Astrocyte (in vitro differentiated cells and primary cell): ENCODE results near the gene MSRB3. TPM values are rescaled to one million over a fixed set of nuclear protein-coding genes. Genes with fewer than 3 reads are reported as not detected.

Experiments
- DNase-seq: peaks from one replicate; pipeline ENCODE4 v3.0.0-alpha.2; 2010; ENCODE audit warnings: low read depth
- FAIRE-seq: peaks from 2 replicates; lab custom pipeline; 2011; peaks lifted over from hg19 to GRCh38; lab: Jason Lieb, UNC
- H2AFZ ChIP-seq: 2 replicates; pipeline ENCODE4 v1.6.0; 2012; ENCODE audit warnings: low read depth, low read length, inconsistent platforms
- H3K27ac ChIP-seq: 2 replicates; pipeline ENCODE4 v1.5.1; 2011; ENCODE audit warnings: low read depth, low read length, inconsistent platforms
- H3K27me3 ChIP-seq: 2 replicates; pipeline ENCODE4 v1.6.0; 2011; ENCODE audit warnings: low read length, inconsistent platforms; ENCODE audit not compliant: insufficient read depth
- H3K36me3 ChIP-seq: 2 replicates; pipeline ENCODE4 v1.5.1; 2011; ENCODE audit warnings: low read length, inconsistent platforms; ENCODE audit not compliant: insufficient read depth
- H3K4me1 ChIP-seq: 2 replicates; pipeline ENCODE4 v1.5.1; 2011; ENCODE audit warnings: low read length, inconsistent platforms; ENCODE audit not compliant: insufficient read depth
- H3K4me2 ChIP-seq: 2 replicates; pipeline ENCODE4 v1.6.0; 2012; ENCODE audit warnings: low read length, inconsistent platforms
- H3K4me3 ChIP-seq: 2 replicates; pipeline ENCODE4 v1.5.1; 2011; ENCODE audit warnings: low read depth, mild to moderate bottlenecking, low read length, inconsistent platforms; ENCODE audit not compliant: insufficient read depth
- H3K79me2 ChIP-seq: 2 replicates; pipeline ENCODE4 v1.6.0; 2012; ENCODE audit warnings: mild to moderate bottlenecking, low read length, inconsistent platforms; ENCODE audit not compliant: insufficient read depth
- H3K9ac ChIP-seq: 2 replicates; pipeline ENCODE4 v1.6.0; 2012; ENCODE audit warnings: mild to moderate bottlenecking, low read length, inconsistent platforms
- H3K9me3 ChIP-seq: 2 replicates; pipeline ENCODE4 v1.5.1; 2012; ENCODE audit warnings: low read depth, mild to moderate bottlenecking, low read length, inconsistent platforms; ENCODE audit not compliant: insufficient read depth
- H4K20me1 ChIP-seq: 2 replicates; pipeline ENCODE4 v1.6.0; 2012; ENCODE audit warnings: low read length, inconsistent platforms; ENCODE audit not compliant: insufficient read depth
- H3K27ac Mint-ChIP-seq: one replicate; pipeline ENCODE4 v1.8.0; 2021; ENCODE audit warnings: mild to moderate bottlenecking, mixed read lengths; ENCODE audit not compliant: unreplicated experiment
- H3K27me3 Mint-ChIP-seq: one replicate; pipeline ENCODE4 v1.8.0; 2021; ENCODE audit warnings: low read depth, mixed read lengths; ENCODE audit not compliant: unreplicated experiment
- H3K36me3 Mint-ChIP-seq: one replicate; pipeline ENCODE4 v1.8.0; 2021; ENCODE audit warnings: low read depth, mixed read lengths; ENCODE audit not compliant: unreplicated experiment
- H3K4me1 Mint-ChIP-seq: one replicate; pipeline ENCODE4 v1.8.0; 2021; ENCODE audit warnings: low read depth, mixed read lengths; ENCODE audit not compliant: unreplicated experiment
- H3K4me3 Mint-ChIP-seq: one replicate; pipeline ENCODE4 v1.8.0; 2021; ENCODE audit warnings: mild to moderate bottlenecking, moderate library complexity, mixed read lengths; ENCODE audit not compliant: unreplicated experiment
- H3K9me3 Mint-ChIP-seq: one replicate; pipeline ENCODE4 v1.8.0; 2021; ENCODE audit warnings: mild to moderate bottlenecking, mixed read lengths; ENCODE audit not compliant: unreplicated experiment
- EZH2 ChIP-seq: IDR thresholded peaks from 2 replicates; pipeline ENCODE4 v1.6.1; 2012; ENCODE audit warnings: mild to moderate bottlenecking, low read length, inconsistent platforms; ENCODE audit not compliant: insufficient read depth
- total RNA-seq: library from RNA; stranded (reverse); gene quantifications from 2 replicates; pipeline ENCODE4 v1.2.1, GENCODE V29; 2021
- TF ChIP-seq, protein P1 (sequence below): IDR thresholded peaks from 2 replicates; pipeline ENCODE4 v1.5.1; 2011; ENCODE audit warnings: low read depth, mild to moderate bottlenecking, inconsistent platforms, low read length, moderate library complexity; ENCODE audit not compliant: insufficient read depth

The MSRB3 gene
- total RNA-seq, 1 donor from 2014 or later, result 73.0 TPM

- Histone ChIP-seq H3K36me3 (no peaks in the 10 kb centered on the region), H4K20me1 (no peaks in the 10 kb centered on the region), H3K27ac (no peak overlapping the region), H3K9ac (no peak overlapping the region), H3K79me2 (no peaks in the 10 kb centered on the region), H3K9me3 (no peaks in the 10 kb centered on the region), H2AFZ (no peak overlapping the region), H3K4me2 (no peak overlapping the region), H3K4me3 (no peak overlapping the region), H3K4me1 (peaks cover 27% of the 10 kb centered on the region), H3K27me3 (no peaks in the 10 kb centered on the region)
- Mint-ChIP-seq H3K4me3 (no peak overlapping the region), H3K4me1 (peaks cover 47% of the 10 kb centered on the region), H3K9me3 (no peaks in the 10 kb centered on the region), H3K36me3 (no peaks in the 10 kb centered on the region), H3K27me3 (no peaks in the 10 kb centered on the region), H3K27ac (peak overlapping the region; percentile 86)
- FAIRE-seq (no peak), DNase-seq (no peak)
- TF ChIP-seq, protein P1, sequence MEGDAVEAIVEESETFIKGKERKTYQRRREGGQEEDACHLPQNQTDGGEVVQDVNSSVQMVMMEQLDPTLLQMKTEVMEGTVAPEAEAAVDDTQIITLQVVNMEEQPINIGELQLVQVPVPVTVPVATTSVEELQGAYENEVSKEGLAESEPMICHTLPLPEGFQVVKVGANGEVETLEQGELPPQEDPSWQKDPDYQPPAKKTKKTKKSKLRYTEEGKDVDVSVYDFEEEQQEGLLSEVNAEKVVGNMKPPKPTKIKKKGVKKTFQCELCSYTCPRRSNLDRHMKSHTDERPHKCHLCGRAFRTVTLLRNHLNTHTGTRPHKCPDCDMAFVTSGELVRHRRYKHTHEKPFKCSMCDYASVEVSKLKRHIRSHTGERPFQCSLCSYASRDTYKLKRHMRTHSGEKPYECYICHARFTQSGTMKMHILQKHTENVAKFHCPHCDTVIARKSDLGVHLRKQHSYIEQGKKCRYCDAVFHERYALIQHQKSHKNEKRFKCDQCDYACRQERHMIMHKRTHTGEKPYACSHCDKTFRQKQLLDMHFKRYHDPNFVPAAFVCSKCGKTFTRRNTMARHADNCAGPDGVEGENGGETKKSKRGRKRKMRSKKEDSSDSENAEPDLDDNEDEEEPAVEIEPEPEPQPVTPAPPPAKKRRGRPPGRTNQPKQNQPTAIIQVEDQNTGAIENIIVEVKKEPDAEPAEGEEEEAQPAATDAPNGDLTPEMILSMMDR, result no peak
- TF ChIP-seq EZH2, result no peak
Observed at GRCh38 chr12:65493913-65494245, 215.4 kb downstream of the MSRB3 start.

DNA sequence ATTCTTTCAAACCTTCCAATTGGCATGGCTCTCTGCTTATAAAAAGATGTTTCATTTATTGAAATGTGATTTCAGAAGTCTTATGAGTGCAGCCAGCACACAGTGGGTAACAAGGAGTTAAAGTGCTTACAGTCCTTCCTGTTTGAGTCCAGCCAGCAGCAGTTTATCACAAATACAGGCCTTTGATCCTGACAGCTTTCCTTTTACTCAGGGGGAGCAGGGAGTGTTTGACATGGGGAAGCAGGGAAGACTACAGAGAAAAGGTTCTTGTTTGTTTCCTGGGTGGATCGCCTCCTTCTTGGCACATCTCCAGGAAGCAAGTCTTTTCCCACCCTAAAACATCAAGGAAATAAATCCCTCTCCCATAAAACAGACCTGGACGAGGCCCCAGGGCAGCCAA is 216.1 kb downstream of the MSRB3 start:
- H3K4me1 Mint-ChIP-seq, result peaks cover 47% of the 10 kb centered on the region
- H3K4me3 ChIP-seq, result no peak overlapping the region
- FAIRE-seq (no peak), DNase-seq (no peak)
- no peaks in the 10 kb centered on the region for H3K79me2 ChIP-seq
- peak overlapping the region; percentile 1 for H3K9ac ChIP-seq
- H3K4me3 Mint-ChIP-seq, result no peak overlapping the region
- peak overlapping the region; percentile 86 for H3K27ac Mint-ChIP-seq
- no peaks in the 10 kb centered on the region for H3K9me3 ChIP-seq
- H3K9me3 Mint-ChIP-seq, result no peaks in the 10 kb centered on the region
- H2AFZ ChIP-seq, result no peak overlapping the region
- no peaks in the 10 kb centered on the region for H3K27me3 ChIP-seq
- peak overlapping the region; percentile 36 for H3K4me2 ChIP-seq
- no peaks in the 10 kb centered on the region for H3K27me3 Mint-ChIP-seq
- peaks cover 27% of the 10 kb centered on the region for H3K4me1 ChIP-seq
- no peaks in the 10 kb centered on the region for H4K20me1 ChIP-seq
- TF ChIP-seq, protein P1, result no peak
- no peak for TF ChIP-seq EZH2
- H3K36me3 Mint-ChIP-seq, result no peaks in the 10 kb centered on the region
- H3K36me3 ChIP-seq, result no peaks in the 10 kb centered on the region
- H3K27ac ChIP-seq, result peak overlapping the region; percentile 30

GRCh38 chr12:65495233-65495632 is 216.8 kb downstream of the MSRB3 start:
- peak overlapping the region; percentile 86 for H3K27ac Mint-ChIP-seq
- no peaks in the 10 kb centered on the region for H3K27me3 Mint-ChIP-seq
- peak overlapping the region; percentile 31 for H3K4me3 Mint-ChIP-seq
- no peaks in the 10 kb centered on the region for H3K36me3 ChIP-seq
- no peaks in the 10 kb centered on the region for H3K36me3 Mint-ChIP-seq
- H3K4me1 ChIP-seq, result peaks cover 30% of the 10 kb centered on the region
- no peak overlapping the region for H3K9ac ChIP-seq
- H3K4me1 Mint-ChIP-seq, result peaks cover 51% of the 10 kb centered on the region
- H3K4me2 ChIP-seq, result peak overlapping the region; percentile 36
- H3K27ac ChIP-seq, result peak overlapping the region; percentile 30
- peak overlapping the region; percentile 39 for H2AFZ ChIP-seq
- H4K20me1 ChIP-seq, result no peaks in the 10 kb centered on the region
- no peak for TF ChIP-seq EZH2
- TF ChIP-seq, protein P1, result no peak
- H3K9me3 ChIP-seq, result no peaks in the 10 kb centered on the region
- H3K4me3 ChIP-seq, result no peak overlapping the region
- H3K27me3 ChIP-seq, result no peaks in the 10 kb centered on the region
- peak; percentile 87 for DNase-seq
- FAIRE-seq, result peak; percentile 96
- H3K9me3 Mint-ChIP-seq, result no peaks in the 10 kb centered on the region
- no peaks in the 10 kb centered on the region for H3K79me2 ChIP-seq
